ENCODE data around the gene THSD4.

- TF ChIP-seq CTCF (IDR thresholded peaks at IDR 0.05; ENCODE audit: low read length) (no peak), EZH2 (IDR thresholded peaks at IDR 0.05; ENCODE audit: borderline replicate concordance, low read length) (no peak)
Observed at GRCh38 chr15:71168166-71168834, 53.0 kb downstream of the THSD4 start.
